Vagina (tissue), 2 donors: ENCODE data around the gene WDFY1. TPM values are rescaled to one million over a fixed set of nuclear protein-coding genes. Genes with fewer than 3 reads are reported as not detected.

Source experiments
- DNase-seq, 2 donors: peaks; one replicate each; pipeline ENCODE4 v3.0.0-alpha.2; 2017; ENCODE audit errors: extremely low spot score in 2 of 2
- H3K27ac ChIP-seq: fragments of 200-600 bp; sonication (generic); one replicate; pipeline ENCODE4 v1.5.1; 2019
- H3K27me3 ChIP-seq: fragments of 200-600 bp; sonication (generic); one replicate; pipeline ENCODE4 v1.5.1; 2019
- H3K36me3 ChIP-seq, 2 donors: fragments of 200-600 bp; sonication (generic); one replicate each; pipeline ENCODE4 v1.5.1; 2017 to 2019
- H3K4me1 ChIP-seq: fragments of 200-600 bp; sonication (generic); one replicate; pipeline ENCODE4 v1.5.1; 2019
- H3K4me3 ChIP-seq, 2 donors: fragments of 200-600 bp; sonication (generic); 1 replicate in 1 of 2; 2 replicates in 1 of 2; pipeline ENCODE4 v1.5.1; 2016 to 2019
- H3K9me3 ChIP-seq: fragments of 200-600 bp; sonication (generic); one replicate; pipeline ENCODE4 v1.5.1; 2019
- POLR2A ChIP-seq, 2 donors: fragments of 450-650 bp; IDR thresholded peaks; one replicate each; pipeline ENCODE4 v1.6.1; 2017; ENCODE audit warnings: antibody characterized with exemption in 2 of 2, mild to moderate bottlenecking in 2 of 2, moderate library complexity in 2 of 2
- POLR2AphosphoS5 ChIP-seq, 2 donors: sonication (generic); formaldehyde crosslinking; IDR thresholded peaks; one replicate each; pipeline ENCODE4 v1.9.0; 2017; ENCODE audit warnings: antibody characterized with exemption in 2 of 2, mild to moderate bottlenecking in 2 of 2, low read depth in 1 of 2; ENCODE audit not compliant: insufficient read depth in 1 of 2
- intact Hi-C: fragments of 100-400 bp; cut with DNase I; formaldehyde crosslinking; loops from one replicate; pipeline ENCODE4 v1.15.1; 2023
- total RNA-seq: library from RNA; depleted of rRNA; stranded (reverse); fragments of >200 nt; gene quantifications from one replicate; pipeline ENCODE4 v1.2.3, GENCODE V29; 2016
- TF ChIP-seq, protein P1 (sequence below), 3 experiments: fragments of 450-650 bp in 2 of 3; fragments of 200-600 bp in 1 of 3; sonication (generic) in 1 of 3; IDR thresholded peaks; one replicate each; pipeline ENCODE4 v1.5.1; 2017 to 2019; ENCODE audit warnings: antibody characterized with exemption in 3 of 3, mild to moderate bottlenecking in 2 of 3, moderate library complexity in 2 of 3

The WDFY1 gene
- total RNA-seq, 1 donor from 2014 or later = 44.2 TPM

DNA sequence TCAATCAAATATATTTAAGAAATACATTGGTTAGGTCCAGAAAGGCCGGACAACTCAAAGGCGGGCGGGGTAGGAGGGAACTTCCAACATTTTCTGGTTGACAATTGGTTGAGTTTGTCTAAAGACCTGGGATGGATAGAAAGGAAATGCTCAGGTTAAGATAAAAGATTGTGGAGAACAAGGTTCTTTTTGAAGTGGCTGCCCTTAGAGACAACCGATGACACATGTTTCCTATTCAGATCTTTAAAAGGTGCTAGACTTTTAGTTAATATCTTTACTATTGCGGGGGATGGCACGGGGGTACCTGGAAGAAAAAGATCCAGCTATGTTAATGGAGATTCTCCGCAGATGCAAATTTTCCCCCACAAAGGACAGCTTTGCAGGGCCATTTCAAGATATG lies 97.7 kb downstream of the WDFY1 start:
- no peaks in the 10 kb centered on the region for H3K4me1 ChIP-seq
- intact Hi-C loops = no loop called here

DNA sequence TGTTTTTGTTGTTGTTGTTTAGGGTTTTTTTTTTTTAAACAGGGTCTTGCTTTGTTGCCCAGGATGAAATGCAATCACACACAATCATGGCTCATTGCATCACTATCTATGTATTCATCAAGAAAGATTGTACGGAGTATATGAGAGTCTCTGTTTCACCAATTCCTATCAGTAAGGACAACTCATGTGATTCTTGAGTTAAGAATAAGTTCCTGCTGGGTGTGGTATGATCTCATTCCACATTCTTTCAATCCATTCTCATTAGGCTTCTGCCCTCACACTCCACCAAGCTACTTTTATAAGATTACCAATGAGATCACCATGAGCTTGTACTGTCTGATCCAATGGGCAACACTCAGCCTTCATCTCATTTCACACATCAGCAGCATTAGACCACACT lies 98.6 kb downstream of the WDFY1 start:
- intact Hi-C loops = no loop called here
- Histone ChIP-seq H3K27ac (no peak overlapping the region), H3K9me3 (no peaks in the 10 kb centered on the region), H3K4me1 (no peaks in the 10 kb centered on the region), H3K36me3 (no peaks in the 10 kb centered on the region), H3K4me3 (no peak overlapping the region), H3K27me3 (no peaks in the 10 kb centered on the region)
- DNase-seq = no peak
- TF ChIP-seq, protein P1, sequence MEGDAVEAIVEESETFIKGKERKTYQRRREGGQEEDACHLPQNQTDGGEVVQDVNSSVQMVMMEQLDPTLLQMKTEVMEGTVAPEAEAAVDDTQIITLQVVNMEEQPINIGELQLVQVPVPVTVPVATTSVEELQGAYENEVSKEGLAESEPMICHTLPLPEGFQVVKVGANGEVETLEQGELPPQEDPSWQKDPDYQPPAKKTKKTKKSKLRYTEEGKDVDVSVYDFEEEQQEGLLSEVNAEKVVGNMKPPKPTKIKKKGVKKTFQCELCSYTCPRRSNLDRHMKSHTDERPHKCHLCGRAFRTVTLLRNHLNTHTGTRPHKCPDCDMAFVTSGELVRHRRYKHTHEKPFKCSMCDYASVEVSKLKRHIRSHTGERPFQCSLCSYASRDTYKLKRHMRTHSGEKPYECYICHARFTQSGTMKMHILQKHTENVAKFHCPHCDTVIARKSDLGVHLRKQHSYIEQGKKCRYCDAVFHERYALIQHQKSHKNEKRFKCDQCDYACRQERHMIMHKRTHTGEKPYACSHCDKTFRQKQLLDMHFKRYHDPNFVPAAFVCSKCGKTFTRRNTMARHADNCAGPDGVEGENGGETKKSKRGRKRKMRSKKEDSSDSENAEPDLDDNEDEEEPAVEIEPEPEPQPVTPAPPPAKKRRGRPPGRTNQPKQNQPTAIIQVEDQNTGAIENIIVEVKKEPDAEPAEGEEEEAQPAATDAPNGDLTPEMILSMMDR (IDR thresholded peaks at IDR 0.05) = no peak
- no peak for TF ChIP-seq POLR2AphosphoS5 (IDR thresholded peaks at IDR 0.05; ENCODE audit: insufficient read depth in 1 of 2, low read depth in 1 of 2)
- no peak for TF ChIP-seq POLR2A (IDR thresholded peaks at IDR 0.05)

More for the DNA sequence above, 97.7 kb downstream of the WDFY1 start:
- Histone ChIP-seq H3K4me3 (no peak overlapping the region), H3K27me3 (no peaks in the 10 kb centered on the region), H3K27ac (no peak overlapping the region), H3K36me3 (no peaks in the 10 kb centered on the region), H3K9me3 (no peaks in the 10 kb centered on the region)
- DNase-seq = no peak
- no peak for TF ChIP-seq POLR2AphosphoS5 (IDR thresholded peaks at IDR 0.05; ENCODE audit: insufficient read depth in 1 of 2, low read depth in 1 of 2)
- no peak for TF ChIP-seq POLR2A (IDR thresholded peaks at IDR 0.05)
- TF ChIP-seq, protein P1 (IDR thresholded peaks at IDR 0.05) = no peak

DNA sequence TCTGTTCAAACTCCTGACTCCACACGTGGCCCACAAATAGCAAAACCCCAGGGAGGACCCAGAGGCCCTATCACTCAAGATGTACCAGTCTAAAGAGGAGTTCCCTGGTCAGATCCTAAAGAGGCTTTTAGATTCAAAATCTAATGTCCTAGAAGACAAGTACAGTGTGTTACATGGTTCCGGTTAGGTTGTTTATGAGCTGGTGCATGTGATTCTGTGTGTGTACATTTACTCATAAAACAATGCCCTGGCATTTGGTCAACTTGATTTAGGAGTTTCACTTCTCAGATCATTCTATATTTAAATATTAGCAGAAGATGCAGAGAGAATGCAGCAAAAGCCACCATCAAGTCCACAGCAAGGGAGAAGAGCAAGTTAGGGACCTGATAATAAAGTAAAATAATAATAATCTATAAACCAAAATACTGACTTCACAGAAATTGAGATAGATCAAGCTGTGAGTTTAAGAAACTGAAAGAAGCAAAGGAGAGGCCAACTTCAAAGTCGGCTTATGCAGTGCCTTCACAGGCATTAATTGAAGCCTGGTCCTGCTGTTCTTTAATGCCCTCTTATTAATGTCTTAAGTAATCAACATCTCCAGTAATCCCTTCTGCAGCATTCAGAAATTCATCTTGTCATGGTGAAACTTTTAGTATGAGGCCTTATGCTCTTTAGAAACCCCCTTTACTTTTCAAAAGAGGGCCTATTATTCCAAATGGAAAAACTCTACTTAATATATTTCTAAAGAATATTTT lies 103.5 kb downstream of the WDFY1 start:
- Histone ChIP-seq H3K27me3 (no peaks in the 10 kb centered on the region), H3K4me1 (peaks cover 5% of the 10 kb centered on the region), H3K27ac (no peak overlapping the region), H3K9me3 (no peaks in the 10 kb centered on the region), H3K4me3 (no peak overlapping the region), H3K36me3 (no peaks in the 10 kb centered on the region)
- intact Hi-C loops = no loop called here
- no peak for DNase-seq
- no peak for TF ChIP-seq POLR2A (IDR thresholded peaks at IDR 0.05)
- TF ChIP-seq, protein P1 (IDR thresholded peaks at IDR 0.05) = no peak
- no peak for TF ChIP-seq POLR2AphosphoS5 (IDR thresholded peaks at IDR 0.05; ENCODE audit: insufficient read depth in 1 of 2, low read depth in 1 of 2)

DNA sequence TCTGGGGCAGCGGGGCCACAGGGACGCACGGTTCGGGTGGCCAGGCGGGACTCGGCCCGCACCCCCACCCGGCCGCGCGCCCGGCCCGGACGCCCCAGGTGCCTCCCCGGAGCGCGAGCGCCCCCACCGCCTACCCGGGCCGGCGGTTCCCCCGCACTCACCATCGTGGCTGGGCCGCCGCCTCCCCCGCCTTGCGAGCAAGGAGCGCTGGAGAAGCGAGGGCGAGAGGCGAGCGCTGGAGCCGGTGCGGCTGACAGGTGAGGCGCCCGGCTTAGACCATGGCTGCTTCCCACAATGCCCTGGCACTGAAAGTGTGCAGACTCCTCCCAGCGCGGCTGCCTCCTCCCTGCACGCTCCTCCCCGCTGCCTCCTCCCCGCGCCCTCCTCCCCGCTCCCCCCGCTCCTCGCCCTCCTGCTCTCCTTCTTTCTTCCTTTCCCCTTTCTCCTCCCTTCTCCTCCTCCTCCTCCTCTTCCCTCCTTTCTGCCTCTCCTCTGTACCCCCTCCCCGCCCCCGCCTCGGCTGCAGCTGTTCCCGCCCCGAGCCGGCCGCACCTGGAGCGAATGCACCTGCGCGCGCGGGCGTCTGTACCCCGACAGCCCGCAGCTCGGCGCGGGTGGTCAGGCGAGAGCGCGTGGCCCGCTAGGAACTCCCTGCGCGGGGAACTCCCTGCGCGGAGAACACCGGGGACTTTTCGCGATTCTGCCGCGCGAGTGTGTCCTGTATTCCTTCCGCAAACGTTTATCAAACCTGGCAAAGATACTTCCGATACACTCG lies 107.7 kb downstream of the WDFY1 start, which contains the start of gene AP1S3:
Gene AP1S3 (minus strand): TSS at position 296 of the 775 bp plus-strand sequence. CDS start 132 bp downstream, at position 164.
- no peaks in the 10 kb centered on the region for H3K36me3 ChIP-seq
- peak within 1 kb of the TSS; percentile 49 for H3K27ac ChIP-seq
- no peaks in the 10 kb centered on the region for H3K27me3 ChIP-seq
- no peak for DNase-seq
- intact Hi-C loops = no loop called here
- H3K4me3 ChIP-seq = peak within 1 kb of the TSS; percentile 59 to 66
- H3K9me3 ChIP-seq = no peaks in the 10 kb centered on the region
- H3K4me1 ChIP-seq = peaks cover 12% of the 10 kb centered on the region
- TF ChIP-seq POLR2A (IDR thresholded peaks at IDR 0.05) (no peak), POLR2AphosphoS5 (IDR thresholded peaks at IDR 0.05; ENCODE audit: insufficient read depth in 1 of 2, low read depth in 1 of 2) (peak in 1 of 2 donors; percentile 14)
- TF ChIP-seq, protein P1 (IDR thresholded peaks at IDR 0.05) = no peak
